ENCODE measurements around the gene NEBL.

Gene NEBL

DNA sequence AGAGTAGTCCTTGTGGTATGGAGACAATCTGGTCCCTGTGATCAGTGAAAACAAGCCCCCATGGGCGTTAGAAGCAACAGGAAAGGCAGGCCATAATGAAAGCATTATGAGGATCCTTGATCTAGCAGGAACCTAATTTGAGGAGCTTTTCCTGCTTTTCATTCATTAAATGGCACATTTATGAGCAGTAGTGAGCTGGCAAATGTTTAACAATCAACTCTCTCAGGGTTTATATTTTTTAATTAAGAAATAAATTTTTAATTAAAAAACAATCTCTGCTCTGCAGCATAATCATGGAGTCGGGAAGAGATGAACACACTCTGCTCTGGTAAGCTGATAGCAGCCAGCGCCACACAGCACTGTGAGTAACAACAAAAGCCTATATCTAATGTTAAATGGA lies 11.3 kb upstream of the NEBL start:
- CTCF ChIA-PET = no interaction called here

DNA sequence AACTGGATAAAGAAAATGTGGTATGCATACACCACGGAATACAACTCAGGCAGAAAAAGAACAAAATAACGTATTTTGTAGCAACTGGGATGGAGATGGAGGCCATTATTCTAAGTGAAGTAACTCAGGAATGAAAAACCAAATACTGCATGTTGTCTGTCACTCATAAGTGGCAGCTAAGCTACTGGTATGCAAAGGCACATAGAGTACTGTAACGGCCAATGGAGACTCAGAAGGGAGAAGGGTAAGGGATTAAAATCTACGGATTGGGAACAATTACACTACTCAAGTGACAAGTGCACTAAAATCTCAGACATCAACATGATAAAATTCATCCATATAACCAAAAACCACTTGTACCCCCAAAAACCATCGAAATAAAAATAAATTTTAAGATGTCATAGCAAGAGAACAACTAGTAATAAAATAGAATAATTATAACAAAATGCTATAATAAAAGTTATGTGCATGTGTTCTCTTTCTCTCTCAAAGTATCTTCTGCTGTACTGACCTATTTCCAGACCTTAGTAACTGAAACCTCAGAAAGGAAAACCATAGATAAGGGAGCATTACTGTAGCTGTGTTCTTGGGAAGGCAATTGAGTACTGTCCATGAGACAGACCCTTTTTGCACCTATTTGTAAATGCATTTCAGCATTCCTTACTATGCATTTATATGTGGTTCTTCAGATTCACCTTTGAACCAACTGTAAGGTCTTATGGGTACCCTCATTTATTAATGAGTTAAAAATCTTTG lies 6.7 kb upstream of the NEBL start:
- no peak for DNase-seq (ENCODE audit: extremely low spot score)
- ChIA-PET CTCF (interaction anchor here (1.0 kb wide), 1 partner anchor 8 kb away, joined by 3 read pairs; no protein-coding TSS in a partner anchor), POLR2A (no interaction called here)
- TF ChIP-seq CTCF (IDR thresholded peaks at IDR 0.05; ENCODE audit: control extremely low read depth, extremely low read depth, low read depth, missing control alignments) = no peak

More for the DNA sequence above, 11.3 kb upstream of the NEBL start:
- POLR2A ChIA-PET = no interaction called here
- no peak for DNase-seq (ENCODE audit: extremely low spot score)
- TF ChIP-seq CTCF (IDR thresholded peaks at IDR 0.05; ENCODE audit: control extremely low read depth, extremely low read depth, low read depth, missing control alignments) = no peak

GRCh38 chr10:20901110-20901509 lies 4.0 kb upstream of the NEBL start:
- CTCF ChIA-PET = no interaction called here
- POLR2A ChIA-PET = no interaction called here
- TF ChIP-seq CTCF (IDR thresholded peaks at IDR 0.05; ENCODE audit: control extremely low read depth, extremely low read depth, low read depth, missing control alignments) = no peak
- no peak for DNase-seq (ENCODE audit: extremely low spot score)

- TF ChIP-seq CTCF (IDR thresholded peaks at IDR 0.05; ENCODE audit: control extremely low read depth, extremely low read depth, low read depth, missing control alignments) = no peak
- POLR2A ChIA-PET = no interaction called here
- CTCF ChIA-PET = no interaction called here
- DNase-seq (ENCODE audit: extremely low spot score) = no peak
Observed at GRCh38 chr10:20898866-20899535, 1.9 kb upstream of the NEBL start.

DNA sequence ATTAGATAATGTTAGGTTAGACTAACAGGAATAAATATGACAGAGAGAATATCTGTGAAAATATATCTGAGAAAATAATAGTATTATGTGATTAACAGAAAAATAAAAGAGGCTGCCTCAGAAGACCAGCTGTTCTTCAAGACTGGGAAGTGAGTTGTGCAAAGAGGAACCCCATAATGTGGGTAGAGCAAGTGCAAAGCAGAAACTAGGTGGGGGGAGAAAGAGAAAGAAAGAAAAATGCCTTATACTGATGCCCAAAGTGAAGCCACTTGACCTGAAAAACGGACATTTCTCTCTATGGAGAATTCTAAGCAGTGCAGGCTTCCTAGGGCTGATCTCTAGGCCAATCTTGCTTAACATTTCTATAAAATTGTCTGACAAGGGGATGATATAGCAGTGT lies 3.8 kb downstream of the NEBL start:
- no peak for TF ChIP-seq CTCF (IDR thresholded peaks at IDR 0.05; ENCODE audit: control extremely low read depth, extremely low read depth, low read depth, missing control alignments)
- POLR2A ChIA-PET = no interaction called here
- CTCF ChIA-PET = no interaction called here
- no peak for DNase-seq (ENCODE audit: extremely low spot score)

GRCh38 chr10:20892796-20893195 lies 4.3 kb downstream of the NEBL start:
- no peak for DNase-seq (ENCODE audit: extremely low spot score)
- ChIA-PET POLR2A (no interaction called here), CTCF (no interaction called here)
- no peak for TF ChIP-seq CTCF (IDR thresholded peaks at IDR 0.05; ENCODE audit: control extremely low read depth, extremely low read depth, low read depth, missing control alignments)

Measured in GM10248 (cell line).